Ammon's horn (tissue), 1 donor: ENCODE results near the gene CCL21.
"Not testable (repeated sequence)": the region's sequence is repeated elsewhere in the genome, so short reads cannot be mapped to it uniquely, and the experiment has no call there.

Experiments
- DNase-seq: peaks from one replicate; pipeline ENCODE4 v3.0.0-alpha.2; 2016; ENCODE audit warnings: low spot score

Gene CCL21, protein sequence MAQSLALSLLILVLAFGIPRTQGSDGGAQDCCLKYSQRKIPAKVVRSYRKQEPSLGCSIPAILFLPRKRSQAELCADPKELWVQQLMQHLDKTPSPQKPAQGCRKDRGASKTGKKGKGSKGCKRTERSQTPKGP

DNA sequence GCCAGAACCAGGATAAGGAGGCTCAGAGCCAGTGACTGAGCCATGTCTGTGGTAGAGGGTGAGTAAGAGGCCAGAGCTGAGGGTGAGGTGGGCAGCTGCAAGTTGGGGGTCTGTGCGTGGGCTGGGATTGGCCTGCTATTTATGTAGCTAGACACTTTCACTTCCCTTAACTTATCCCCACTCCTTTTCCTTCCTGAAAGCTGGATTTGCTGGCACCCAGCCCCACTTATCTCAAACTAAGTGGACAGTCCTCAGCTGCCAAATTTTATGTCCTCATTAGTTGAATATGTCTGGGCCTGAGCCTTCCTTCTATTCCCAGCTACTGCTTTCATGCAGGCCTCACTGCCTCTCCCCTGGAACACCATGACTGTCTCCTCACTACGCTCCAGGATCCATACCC lies at the start of gene CCL21:
CCL21 (minus strand) TSS at position 114 of the 400 bp plus-strand sequence; CDS start at position 44, 70 bp downstream.
- DNase-seq = no peak

DNA sequence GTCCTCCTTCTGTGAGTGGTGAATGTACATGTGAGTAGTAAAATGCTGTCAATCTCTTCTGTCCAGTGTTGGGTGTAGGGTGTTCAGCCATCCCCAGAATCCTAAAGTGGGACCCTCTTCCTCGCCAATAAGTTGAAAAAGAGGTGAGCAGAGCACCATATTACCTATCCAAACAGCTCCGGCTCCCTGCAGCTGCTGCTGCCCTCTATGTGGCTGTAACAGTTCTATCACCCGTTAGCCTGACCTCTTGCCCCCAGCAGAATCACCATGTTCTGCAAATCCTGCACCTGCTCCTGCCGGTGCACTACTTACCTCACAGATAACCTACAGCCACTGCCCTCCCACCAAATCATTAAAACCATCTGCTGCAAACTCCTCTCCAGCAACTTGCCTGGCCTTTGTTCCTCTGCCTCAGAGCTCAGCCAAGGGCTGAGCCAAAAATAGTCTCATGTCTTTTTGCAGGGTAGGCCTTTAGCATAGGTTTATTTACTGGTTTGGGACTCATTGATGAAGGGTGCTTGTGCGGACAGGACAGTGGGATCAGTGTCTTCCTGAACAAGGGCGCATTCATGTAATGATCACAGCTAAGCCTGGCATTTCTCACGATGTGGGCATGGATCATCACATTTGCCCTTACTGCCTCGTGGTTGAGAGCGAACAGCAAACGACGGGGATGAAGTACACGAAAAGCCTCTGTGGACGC lies 49.6 kb upstream of the CCL21 start:
- peak; percentile 79 for DNase-seq

DNA sequence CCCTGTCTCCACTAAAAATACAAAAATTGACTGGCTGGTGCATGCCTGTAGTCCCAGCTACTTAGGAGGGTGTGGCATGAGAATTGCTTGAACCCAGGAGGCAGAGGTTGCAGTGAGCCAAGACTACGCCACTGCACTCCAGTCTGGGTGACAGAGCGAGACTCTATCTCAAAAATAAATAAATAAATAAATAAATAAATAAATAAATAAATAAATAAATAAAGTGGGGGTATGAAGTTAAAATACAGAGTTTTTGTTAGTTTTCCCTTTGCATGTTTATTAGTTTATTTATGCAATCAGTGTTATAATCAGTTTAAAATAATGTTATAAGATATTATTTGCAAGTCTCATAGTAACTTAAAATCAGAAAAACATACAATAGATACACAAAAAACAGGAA lies 40.4 kb upstream of the CCL21 start:
- not testable (repeated sequence) for DNase-seq

DNA sequence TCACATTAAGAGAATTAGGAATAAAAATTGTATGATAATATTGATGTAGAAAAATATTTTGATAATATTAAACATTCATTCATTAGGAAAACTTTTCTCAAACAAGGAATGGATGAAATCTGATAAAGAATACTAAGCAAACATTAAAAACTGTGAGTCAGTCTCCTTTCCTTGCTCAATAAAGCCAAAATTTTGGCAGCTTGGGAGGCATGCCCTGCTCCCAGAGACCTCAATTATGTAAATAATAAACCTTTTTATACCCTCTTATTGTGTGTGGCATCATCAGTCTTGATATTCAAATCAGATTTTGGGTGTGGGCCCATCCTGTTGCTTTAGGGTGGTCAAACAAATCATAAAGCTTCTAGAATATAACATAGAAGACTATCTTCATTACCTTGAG lies 36.6 kb upstream of the CCL21 start:
- DNase-seq = no peak

DNA sequence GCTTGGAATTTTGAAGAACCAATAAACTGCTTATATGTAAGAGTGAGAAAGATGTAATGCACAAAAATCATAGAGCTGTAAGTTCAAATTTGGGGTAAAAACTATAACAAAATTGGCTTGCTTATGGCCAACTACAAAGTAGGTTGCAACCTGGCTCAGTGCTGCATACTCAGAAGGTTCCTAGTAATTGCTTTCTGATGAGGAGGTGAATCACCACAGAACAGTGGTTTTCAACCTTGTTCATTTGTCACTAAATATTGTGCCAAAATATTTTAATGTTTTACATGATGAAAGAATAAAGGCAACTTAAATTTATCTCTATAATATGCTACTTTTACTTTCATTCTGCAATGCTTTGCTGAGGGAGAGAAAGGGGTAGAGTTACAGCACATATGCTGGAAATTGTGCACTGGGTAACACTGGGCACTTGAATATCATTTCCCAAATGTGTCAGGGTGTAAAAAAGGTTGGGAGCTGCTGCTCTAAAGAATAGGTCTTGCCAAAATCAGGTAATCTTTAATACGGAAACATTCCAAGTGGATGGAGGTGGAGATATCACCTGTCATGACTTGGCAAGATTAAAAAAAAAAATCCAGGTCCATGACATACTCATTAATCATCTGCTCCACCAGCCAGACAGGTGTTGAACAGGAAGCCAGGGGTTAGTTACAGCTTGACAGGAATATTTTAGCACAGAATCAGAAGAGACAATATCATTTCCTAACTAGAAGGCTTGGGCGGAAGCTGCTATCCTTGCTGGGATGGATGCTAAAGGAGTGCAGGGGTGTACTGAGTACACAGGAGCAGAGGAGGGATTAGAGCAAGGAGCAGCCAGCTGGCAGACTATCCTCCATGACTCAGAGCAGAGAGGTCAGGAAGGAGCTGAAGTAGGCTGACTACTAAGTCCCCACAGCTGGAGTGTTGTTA lies 34.6 kb upstream of the CCL21 start:
- no peak for DNase-seq

DNA sequence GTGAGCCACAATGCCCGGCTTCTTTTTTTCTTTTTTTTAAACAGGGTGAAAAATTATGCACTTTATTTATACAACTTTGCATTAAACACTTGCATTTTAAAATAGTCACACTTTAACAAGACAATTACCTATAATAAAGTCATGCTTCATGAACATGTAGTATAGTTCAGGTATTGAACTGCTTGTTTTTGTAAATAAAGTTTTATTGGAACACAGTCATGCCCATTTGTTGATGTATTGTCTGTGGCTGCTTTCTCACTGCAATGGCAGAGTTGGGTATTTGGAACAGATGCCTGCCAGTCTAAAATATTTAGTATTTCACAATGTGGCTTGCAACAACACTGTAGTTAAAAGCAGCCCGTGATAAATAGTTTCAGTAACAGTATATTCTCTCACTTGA lies 32.8 kb upstream of the CCL21 start:
- no peak for DNase-seq

DNA sequence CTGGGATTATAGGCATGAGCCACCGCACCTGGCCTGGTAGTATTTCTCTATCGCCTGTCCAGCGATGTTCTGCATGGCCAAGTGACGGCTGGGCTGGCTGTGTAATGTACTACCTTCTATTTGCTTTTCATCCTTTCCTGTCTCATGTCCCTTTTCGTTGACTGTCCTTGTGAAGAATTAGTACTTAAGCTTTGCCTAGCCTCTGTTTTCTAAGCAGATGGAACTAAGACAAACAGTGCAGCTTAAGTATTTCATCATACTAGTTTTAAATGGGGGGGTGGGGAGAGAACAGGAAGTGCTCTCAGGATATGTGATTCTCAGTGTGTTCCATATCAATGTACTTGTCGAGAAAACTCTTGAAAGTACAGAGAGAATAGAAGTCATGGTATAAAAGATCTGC lies 31.7 kb upstream of the CCL21 start:
- no peak for DNase-seq

DNA sequence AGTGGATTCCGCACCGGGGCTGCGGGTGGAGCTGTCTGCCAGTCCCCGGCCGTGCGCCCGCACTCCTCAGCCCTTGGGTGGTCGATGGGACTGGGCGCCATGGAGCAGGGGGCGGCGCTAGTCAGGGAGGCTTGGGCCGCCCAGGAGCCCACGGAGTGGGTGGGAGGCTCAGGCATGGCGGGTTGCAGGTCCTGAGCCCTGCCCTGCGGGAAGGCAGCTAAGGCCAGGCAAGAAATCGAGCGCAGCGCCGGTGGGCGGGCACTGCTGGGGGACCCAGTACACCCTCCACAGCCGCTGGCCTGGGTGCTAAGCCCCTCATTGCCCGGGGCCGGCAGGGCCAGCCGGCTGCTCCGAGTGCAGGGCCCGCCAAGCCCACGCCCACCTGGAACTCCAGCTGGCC lies 30.2 kb upstream of the CCL21 start:
- DNase-seq = not testable (repeated sequence)

DNA sequence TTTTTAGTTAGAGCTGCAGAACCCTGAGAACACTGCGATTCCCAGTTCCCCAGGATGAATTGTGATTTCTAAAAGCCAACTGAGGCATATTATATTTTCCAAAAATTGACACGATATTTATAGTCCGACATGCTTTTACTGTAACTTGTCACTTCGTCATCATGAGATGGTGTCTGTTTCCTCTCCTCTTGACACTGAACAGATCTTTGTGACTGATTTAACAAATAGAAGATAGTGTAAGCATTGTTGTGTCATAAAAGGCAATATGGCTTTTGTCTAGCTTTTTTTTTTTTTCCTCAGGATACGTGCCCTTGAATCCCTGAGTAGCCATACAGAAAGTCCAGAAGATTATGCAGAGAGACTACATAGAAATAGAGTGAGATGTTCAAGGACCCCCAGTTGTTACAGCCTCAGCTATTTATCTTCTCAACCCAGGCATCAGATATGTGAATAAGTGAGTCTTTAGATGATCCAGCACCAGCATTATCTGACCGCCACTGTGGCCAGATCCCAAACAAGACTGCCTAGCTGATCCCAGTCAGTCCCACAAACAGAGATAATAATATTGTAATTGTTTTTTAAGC lies 27.8 kb upstream of the CCL21 start:
- DNase-seq = no peak

DNA sequence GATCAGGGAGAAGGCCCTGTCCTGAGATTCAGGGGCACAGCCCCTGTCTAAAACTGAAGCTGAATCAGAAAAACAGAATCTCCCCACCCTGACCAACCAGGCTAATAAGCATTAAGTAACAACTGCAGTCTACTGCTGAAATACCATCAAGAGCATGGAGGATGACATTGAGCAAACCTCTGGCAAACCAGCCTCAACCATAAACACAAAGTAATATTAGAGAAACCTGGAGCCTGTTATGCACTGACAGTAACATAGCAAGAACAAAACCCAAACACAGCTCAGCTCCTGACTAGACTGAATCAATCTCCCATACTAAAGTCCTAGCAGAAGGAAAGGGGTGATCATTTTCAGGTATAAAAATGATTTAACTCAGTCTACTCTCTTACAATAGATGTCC lies 24.8 kb upstream of the CCL21 start:
- no peak for DNase-seq

DNA sequence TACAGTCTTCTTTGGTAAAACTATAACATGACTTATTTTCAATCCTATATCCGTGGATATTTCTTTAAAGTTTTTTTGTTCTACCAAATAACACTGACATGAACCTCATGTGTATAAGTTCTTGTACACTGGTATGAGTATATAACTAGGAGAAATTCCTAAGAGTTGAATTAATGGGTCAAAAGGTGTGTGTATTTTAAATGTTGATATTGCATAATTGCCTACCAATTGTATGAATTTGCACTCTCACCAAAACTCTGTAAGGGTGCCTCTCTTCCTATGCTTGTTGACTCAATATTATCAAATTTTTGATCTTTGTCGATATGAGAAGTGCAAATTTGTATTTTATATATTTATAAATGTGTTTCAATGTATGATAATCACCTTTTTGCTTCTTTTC lies 22.9 kb upstream of the CCL21 start:
- DNase-seq = no peak

DNA sequence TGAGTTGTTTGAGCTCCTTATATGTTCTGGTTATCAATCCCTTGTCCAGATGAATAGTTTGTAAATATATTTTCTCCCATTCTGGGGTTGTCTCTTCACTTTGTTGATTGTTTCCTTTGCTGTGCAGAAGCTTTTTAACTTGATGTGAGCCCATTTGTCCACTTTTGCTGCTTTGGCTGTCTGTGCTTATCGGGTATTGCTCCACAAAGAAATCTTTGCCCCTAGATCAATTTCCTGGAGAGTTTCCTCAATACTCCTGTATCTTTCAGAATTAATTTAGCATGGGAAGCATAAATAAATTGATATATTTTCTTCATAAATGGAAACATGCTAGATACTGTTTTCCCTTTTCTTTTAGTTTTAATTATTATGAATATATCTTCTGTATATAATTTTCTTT lies 22.5 kb upstream of the CCL21 start:
- no peak for DNase-seq

DNA sequence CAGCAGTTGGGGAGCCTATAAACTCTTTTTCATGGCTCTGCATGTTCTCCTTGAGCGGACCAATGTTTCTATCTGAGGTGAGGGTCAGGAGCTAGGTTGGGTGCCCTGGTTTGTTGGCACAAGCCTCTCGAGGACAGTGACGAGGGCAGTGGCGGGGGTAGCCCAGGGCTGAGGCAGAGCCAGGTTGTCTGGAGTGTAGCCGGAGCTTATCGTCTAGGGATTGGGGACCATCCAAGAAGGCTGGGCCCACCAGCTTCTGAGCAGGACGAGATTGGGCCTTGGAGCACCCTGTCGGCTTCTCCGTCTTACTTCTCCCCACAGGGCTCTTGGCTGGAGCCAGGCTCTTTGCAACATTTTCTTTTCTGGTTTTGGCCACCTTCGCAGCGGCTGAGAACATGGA lies 13.2 kb upstream of the CCL21 start:
- no peak for DNase-seq

DNA sequence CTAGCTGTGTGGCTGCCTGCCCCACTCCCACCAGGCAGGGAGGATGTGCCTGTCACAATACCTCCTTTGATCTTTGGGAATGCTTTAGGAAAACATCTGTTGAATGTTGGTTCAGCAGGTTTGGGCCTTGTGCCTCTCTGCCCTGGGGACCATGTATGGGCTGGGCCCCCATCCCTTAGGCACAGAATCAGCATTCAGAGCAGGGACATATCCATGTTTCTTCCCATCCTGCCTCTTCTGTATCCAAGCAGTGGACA lies 9.8 kb upstream of the CCL21 start:
- DNase-seq = not testable (repeated sequence)

DNA sequence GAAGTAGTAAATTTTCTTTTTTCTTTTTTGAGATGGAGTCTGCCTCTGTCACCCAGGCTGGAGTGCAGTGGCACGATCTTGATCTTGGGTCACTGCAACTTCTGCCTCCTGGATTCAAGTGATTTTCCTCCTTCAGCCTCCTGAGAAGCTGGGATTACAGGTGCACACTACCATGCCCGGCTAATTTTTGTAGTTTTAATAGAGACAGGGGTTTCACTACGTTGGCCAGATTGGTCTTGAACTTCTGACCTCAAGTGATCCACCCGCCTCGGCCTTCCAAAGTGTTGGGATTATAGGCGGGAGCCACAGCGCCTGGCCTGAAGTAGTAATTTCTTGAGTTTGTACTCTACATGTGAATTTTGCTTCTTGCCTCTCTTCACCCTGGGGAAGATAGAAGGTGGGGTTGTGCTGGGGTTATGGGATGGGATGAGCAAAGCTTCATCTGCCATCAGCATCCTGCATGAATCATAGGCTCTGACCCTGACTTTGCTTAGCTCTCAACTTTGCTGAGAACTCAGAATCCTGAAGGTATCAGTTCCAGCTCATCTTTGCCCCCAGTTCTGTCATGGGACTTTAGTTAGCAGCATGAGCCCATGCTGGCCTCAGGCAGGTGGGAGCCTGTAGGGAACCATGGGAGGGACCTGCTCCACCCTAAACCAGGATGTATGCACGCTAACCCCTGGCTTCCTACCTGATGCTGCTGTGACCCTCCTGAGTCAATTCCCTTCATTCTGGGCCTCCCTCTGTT lies 9.3 kb upstream of the CCL21 start:
- no peak for DNase-seq

DNA sequence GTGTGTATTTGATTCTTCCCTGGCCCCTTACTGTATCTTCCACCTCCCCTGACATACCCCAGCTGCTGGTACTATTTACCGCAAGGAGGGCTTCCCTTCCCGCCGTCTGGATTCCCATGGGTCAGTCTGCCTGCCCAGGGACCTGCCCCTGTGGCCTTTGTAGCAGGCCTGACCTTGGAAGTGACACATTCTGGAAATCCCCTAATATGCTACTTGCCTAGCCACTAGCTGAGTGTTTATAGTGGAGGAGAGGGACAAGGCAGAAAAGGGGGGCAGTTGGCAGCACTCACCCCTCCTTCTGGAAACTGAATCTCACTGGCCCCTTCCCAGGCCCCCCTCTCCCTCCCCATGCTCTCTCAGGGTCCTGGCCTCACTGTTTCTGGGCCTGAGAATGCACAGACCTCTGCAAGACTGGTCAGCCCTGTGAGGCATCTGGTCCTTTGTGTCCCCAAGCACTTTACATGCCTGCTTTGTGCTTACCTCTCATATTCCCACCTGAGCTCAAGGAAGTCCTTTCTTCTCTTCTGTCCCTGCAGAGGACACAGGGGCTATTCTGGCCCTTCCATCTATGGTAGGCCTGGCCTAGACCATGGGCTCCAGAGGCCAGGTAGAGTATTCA lies 8.2 kb upstream of the CCL21 start:
- no peak for DNase-seq

DNA sequence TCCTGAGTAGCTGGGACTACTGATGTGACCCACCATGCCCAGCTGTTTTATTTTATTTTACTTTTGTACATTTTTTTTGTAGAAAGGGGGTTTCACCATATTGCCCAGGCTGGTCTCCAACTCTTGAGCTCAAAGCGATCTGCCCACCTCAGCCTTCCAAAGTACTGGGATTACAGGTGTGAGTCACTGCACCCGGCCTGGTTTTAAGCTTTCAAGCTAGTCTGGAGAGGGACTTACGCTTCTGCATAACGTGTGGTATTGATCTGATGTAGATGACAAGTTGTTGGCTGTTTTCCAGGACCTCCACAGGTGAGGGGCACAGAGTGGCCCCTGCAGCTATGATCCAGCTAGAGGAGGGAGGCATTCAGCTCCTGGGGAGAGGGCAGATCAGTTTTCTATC lies 6.8 kb upstream of the CCL21 start:
- DNase-seq = no peak

DNA sequence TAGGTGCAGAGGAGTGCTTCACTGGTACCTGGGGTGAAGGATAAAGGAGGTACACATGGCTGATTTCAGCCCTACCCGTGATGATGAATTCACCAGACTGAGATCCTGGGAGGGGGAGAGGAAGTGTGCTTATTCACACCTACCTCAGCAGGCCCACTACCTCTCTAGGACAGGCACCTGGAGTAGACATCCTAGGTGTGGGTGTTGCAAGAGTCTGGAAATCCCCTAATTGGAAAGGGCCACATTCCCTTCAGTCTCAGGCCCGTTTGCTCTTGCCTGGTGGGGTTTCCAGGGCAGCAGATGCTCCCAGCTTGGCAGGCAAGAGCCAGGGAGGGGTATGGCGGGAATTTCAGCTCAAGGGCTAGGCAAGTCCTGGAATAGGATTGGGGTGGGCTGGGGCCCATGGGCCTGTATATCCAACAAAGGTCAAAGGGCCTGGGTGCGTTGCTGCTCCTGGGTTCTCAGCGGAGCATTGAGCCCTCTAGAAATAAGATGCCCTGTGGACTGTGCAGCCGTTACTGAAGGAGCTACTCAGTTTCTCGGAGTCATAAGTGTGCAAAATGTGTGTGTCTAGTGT lies 5.8 kb upstream of the CCL21 start:
- no peak for DNase-seq

DNA sequence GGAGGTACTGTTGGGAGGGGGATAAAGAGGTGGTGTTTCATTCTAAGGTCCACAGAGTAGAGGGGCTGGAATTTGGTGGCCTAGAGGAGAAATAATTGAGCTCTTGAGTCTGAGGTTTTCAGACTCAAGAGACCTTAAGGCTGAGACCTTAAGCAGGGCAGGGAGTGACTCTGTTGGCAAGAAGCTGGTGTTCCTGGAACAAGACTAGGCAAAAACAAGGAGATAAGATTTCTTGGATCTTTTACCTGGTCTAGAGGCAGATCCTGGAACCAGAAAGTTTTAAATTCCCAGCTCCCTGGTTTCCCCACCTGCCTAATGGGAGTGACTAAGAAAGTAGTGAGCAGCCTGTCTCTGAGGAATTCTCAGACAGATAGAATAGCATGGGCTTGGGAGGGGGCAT lies 4.1 kb upstream of the CCL21 start:
- DNase-seq = no peak

DNA sequence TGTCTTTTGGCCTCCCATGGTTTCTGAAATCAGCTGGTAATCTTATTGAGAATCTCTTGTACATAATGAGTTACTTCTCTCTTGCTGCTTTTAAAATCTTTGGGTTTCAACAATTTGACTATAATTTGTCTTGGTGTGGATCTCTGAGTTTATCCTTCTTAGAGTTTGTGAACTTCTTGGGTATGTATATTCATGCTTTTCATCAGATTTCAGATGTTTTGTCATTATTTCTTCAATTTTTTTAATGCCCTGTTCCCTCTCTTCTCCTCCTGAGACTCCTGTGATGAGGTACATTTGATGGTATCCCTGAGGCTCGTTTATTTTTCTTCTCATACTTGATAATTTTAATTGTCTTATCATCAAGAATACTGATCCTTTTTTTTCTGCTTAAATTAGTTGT lies 2.2 kb upstream of the CCL21 start:
- DNase-seq = no peak

DNA sequence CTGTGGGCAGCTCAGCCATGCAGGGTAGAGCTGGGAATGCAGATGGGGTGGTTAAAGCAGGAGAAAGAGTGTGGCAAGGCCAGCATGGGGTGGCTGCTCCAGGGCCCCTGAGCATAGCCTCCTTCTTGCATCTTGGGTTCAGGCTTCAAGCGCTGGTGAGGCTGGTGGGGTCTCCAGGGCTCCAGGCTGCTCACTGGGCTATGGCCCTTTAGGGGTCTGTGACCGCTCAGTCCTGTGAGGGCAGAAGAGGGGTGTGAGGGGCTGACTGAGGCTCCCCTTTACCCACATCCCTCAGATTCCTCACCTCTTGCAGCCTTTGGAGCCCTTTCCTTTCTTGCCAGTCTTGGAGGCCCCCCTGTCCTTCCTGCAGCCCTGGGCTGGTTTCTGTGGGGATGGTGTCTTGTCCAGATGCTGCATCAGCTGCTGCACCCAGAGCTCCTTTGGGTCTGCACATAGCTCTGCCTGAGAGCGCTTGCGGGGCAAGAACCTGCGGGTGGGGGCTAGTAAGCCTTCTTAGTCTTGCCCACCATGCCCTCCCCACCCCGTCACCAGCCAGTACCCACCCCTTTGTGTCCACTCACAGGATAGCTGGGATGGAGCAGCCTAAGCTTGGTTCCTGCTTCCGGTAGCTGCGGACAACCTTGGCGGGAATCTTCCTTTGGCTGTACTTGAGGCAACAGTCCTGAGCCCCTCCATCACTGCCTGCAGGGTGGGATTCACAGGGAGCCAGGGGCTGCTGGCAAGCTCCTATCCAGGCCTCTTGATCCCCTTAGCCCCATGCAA lies 549 bp downstream of the CCL21 start:
- no peak for DNase-seq
